ENCODE measurements around the gene RHCE. TPM values are rescaled to one million over a fixed set of nuclear protein-coding genes. Genes with fewer than 3 reads are reported as not detected.
"Not testable (repeated sequence)": the region's sequence is repeated elsewhere in the genome, so short reads cannot be mapped to it uniquely, and the experiment has no call there.

The RHCE gene
- total RNA-seq, 2 donors from 2014 or later, result 0.28 TPM; not detected in 1

GRCh38 chr1:25425098-25426085 is 4.8 kb upstream of the RHCE start:
- Histone ChIP-seq H3K36me3 (no peaks in the 10 kb centered on the region), H3K27me3 (no peaks in the 10 kb centered on the region), H3K4me1 (peaks cover 0 to 6% of the 10 kb centered on the region in 2 donors), H3K4me3 (no peak overlapping the region), H3K27ac (no peak overlapping the region), H3K9me3 (no peaks in the 10 kb centered on the region)
- TF ChIP-seq CTCF (IDR thresholded peaks at IDR 0.05), result no peak
- DNase-seq (ENCODE audit: low spot score), result no peak

- H3K27ac ChIP-seq, result not testable (repeated sequence)
These were observed 2.6 kb upstream of the RHCE start for GRCh38 chr1:25423206-25423605.

GRCh38 chr1:25419339-25419738 is 1.3 kb downstream of the RHCE start:
- not testable (repeated sequence) for H3K4me1 ChIP-seq; H3K4me3 ChIP-seq; H3K36me3 ChIP-seq; H3K9me3 ChIP-seq; H3K27ac ChIP-seq; DNase-seq (ENCODE audit: low spot score); H3K27me3 ChIP-seq

More at GRCh38 chr1:25423206-25423605, 2.6 kb upstream of the RHCE start:
- not testable (repeated sequence) for H3K4me3 ChIP-seq; H3K4me1 ChIP-seq; H3K36me3 ChIP-seq; H3K27me3 ChIP-seq; H3K9me3 ChIP-seq; DNase-seq (ENCODE audit: low spot score)

GRCh38 chr1:25417280-25417679 is 3.3 kb downstream of the RHCE start:
- H3K4me1 ChIP-seq; DNase-seq (ENCODE audit: low spot score); H3K27ac ChIP-seq; H3K36me3 ChIP-seq; H3K27me3 ChIP-seq; H3K9me3 ChIP-seq; H3K4me3 ChIP-seq: not testable (repeated sequence)

- H3K36me3 ChIP-seq; H3K27ac ChIP-seq; H3K4me1 ChIP-seq; H3K4me3 ChIP-seq; H3K27me3 ChIP-seq; H3K9me3 ChIP-seq; DNase-seq (ENCODE audit: low spot score): not testable (repeated sequence)
These were observed 6.0 kb downstream of the RHCE start for GRCh38 chr1:25414578-25414977.

- H3K27ac ChIP-seq; H3K4me3 ChIP-seq; DNase-seq (ENCODE audit: low spot score); H3K36me3 ChIP-seq; H3K4me1 ChIP-seq; H3K27me3 ChIP-seq; H3K9me3 ChIP-seq: not testable (repeated sequence)
These were observed 6.5 kb downstream of the RHCE start for GRCh38 chr1:25414157-25414556.

- H3K36me3 ChIP-seq; H3K27ac ChIP-seq; H3K9me3 ChIP-seq; H3K4me3 ChIP-seq; H3K4me1 ChIP-seq; DNase-seq (ENCODE audit: low spot score); H3K27me3 ChIP-seq: not testable (repeated sequence)
These were observed 7.6 kb downstream of the RHCE start for GRCh38 chr1:25412872-25413623.

GRCh38 chr1:25409641-25410427 is 10.8 kb downstream of the RHCE start:
- not testable (repeated sequence) for H3K9me3 ChIP-seq; H3K4me3 ChIP-seq; H3K4me1 ChIP-seq; H3K27ac ChIP-seq; DNase-seq (ENCODE audit: low spot score); H3K36me3 ChIP-seq; H3K27me3 ChIP-seq

GRCh38 chr1:25405731-25406305 is 14.8 kb downstream of the RHCE start:
- DNase-seq (ENCODE audit: low spot score); H3K36me3 ChIP-seq; H3K27me3 ChIP-seq; H3K27ac ChIP-seq; H3K4me1 ChIP-seq; H3K4me3 ChIP-seq; H3K9me3 ChIP-seq: not testable (repeated sequence)
